Mesenteric fat pad (tissue), 1 donor: ENCODE data around the gene NUDT1. TPM values are rescaled to one million over a fixed set of nuclear protein-coding genes. Genes with fewer than 3 reads are reported as not detected.

Experiments used
- DNase-seq: peaks from one replicate; pipeline ENCODE4 v3.0.0-alpha.2; 2020; ENCODE audit warnings: low spot score
- total RNA-seq: library from RNA; stranded (reverse); fragmentation: NEBNext Ultra II Directional; extraction: Animal tissue kit (Norgen Biotek cat#: 25700); gene quantifications from one replicate; pipeline ENCODE4 v1.2.1, GENCODE V29; 2021
- donor health status: DM: yes; HTN: yes; CAD: no.

NUDT1 gene
- total RNA-seq, 1 donor from 2014 or later = 16.3 TPM

- no peak for DNase-seq
Observed at GRCh38 chr7:2247141-2247995, 5.3 kb downstream of the NUDT1 start.

- no peak for DNase-seq
Observed at GRCh38 chr7:2248984-2249694, 7.1 kb downstream of the NUDT1 start.

GRCh38 chr7:2249744-2250323 lies 7.8 kb downstream of the NUDT1 start:
- DNase-seq = no peak

- no peak for DNase-seq
Observed at GRCh38 chr7:2251381-2251780, 9.4 kb downstream of the NUDT1 start.

- DNase-seq = no peak
Observed at GRCh38 chr7:2251841-2252771, 10.1 kb downstream of the NUDT1 start.

GRCh38 chr7:2253021-2253420 lies 11.0 kb downstream of the NUDT1 start:
- DNase-seq = no peak

GRCh38 chr7:2253525-2254244 lies 11.7 kb downstream of the NUDT1 start:
- DNase-seq = no peak

GRCh38 chr7:2254429-2255144 lies 12.6 kb downstream of the NUDT1 start:
- no peak for DNase-seq

GRCh38 chr7:2255145-2256139 lies 13.4 kb downstream of the NUDT1 start:
- DNase-seq = no peak

GRCh38 chr7:2256306-2257045 lies 14.4 kb downstream of the NUDT1 start:
- no peak for DNase-seq

GRCh38 chr7:2257046-2257551 lies 15.1 kb downstream of the NUDT1 start:
- DNase-seq = no peak

GRCh38 chr7:2257651-2258050 lies 15.6 kb downstream of the NUDT1 start:
- DNase-seq = no peak

GRCh38 chr7:2258661-2259365 lies 16.8 kb downstream of the NUDT1 start:
- DNase-seq = no peak

- DNase-seq = no peak
Observed at GRCh38 chr7:2259480-2259879, 17.5 kb downstream of the NUDT1 start.

- DNase-seq = no peak
Observed at GRCh38 chr7:2260820-2261219, 18.8 kb downstream of the NUDT1 start.

GRCh38 chr7:2261611-2262010 lies 19.6 kb downstream of the NUDT1 start:
- no peak for DNase-seq

- no peak for DNase-seq
Observed at GRCh38 chr7:2263176-2263575, 21.1 kb downstream of the NUDT1 start.
